DOHH2 (cell line): ENCODE results near the gene DAAM1.

ENCODE experiments used
- CTCF ChIP-seq: fragments of 200-600 bp; sonication (generic); IDR thresholded peaks from one replicate; pipeline ENCODE4 v1.5.1; 2014; ENCODE audit warnings: antibody characterized with exemption, mild to moderate bottlenecking, low read depth, low read length; ENCODE audit not compliant: poor library complexity, severe bottlenecking
- EZH2phosphoT487 ChIP-seq: fragments of 200-600 bp; sonication (generic); IDR thresholded peaks from 2 replicates; pipeline ENCODE4 v1.6.1; 2017; ENCODE audit warnings: borderline replicate concordance, mild to moderate bottlenecking, antibody characterized with exemption, low read length, moderate library complexity, mixed read lengths

- TF ChIP-seq CTCF (no peak), EZH2phosphoT487 (no peak)
Observed at GRCh38 chr14:59347511-59347900, 159.0 kb downstream of the DAAM1 start.
